Neural progenitor cell (in vitro differentiated cells): Measurements from ENCODE around the gene OGFOD3.

Source experiments
- CTCF ChIP-seq: fragments of 200-600 bp; sonication (generic); IDR thresholded peaks from 2 replicates; pipeline ENCODE4 v1.5.1; 2017; ENCODE audit warnings: antibody characterized with exemption, mild to moderate bottlenecking
- EZH2 ChIP-seq: fragments of 200-600 bp; sonication (generic); IDR thresholded peaks from 2 replicates; pipeline ENCODE4 v1.6.1; 2017; ENCODE audit warnings: antibody characterized with exemption, mild to moderate bottlenecking, moderate library complexity
- EZH2phosphoT487 ChIP-seq: fragments of 200-600 bp; sonication (generic); IDR thresholded peaks from 2 replicates; pipeline ENCODE4 v1.6.1; 2017; ENCODE audit warnings: antibody characterized with exemption

GRCh38 chr17:82441691-82442487 lies 23.5 kb upstream of the OGFOD3 start:
- TF ChIP-seq CTCF = no peak
- TF ChIP-seq EZH2 = no peak
- TF ChIP-seq EZH2phosphoT487 = no peak
